ENCODE results near the gene APCDD1L.

DNA sequence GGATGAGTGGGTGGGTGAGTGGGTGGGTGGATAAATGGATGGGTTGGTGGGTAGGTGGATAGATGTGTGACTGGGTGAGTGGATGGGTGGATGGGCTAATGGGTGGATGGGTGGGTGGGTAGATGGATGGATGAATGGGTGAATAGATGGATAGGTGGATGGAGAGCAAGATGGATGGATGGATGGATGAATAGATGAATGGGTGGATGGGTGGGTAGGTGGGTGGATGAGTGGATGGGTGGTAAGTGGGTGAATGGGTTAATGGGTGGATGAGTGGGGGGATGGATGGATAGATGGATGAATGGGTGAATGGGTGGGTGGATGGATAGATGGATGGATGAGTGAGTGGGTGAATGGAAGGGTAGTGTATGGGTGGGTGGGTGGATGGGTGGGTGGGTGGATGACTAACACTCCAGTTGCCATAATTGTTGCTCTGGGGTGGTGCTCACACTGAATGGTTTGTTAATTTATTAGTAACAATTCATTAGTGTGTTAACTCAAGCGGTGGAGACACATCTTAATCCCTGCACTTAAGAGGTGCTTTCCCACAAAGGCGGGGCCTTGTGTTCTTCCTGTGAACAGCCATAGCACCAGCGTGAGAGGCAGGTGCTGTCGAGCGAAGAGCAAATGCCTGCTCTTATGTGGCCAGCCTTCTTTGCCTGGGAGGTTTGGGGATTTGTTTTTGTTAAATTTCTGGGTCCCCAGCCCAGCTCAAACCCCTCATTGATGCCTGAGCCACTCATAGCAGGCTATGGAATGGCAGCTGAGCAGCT is 4.9 kb upstream of the APCDD1L start:
- TF ChIP-seq CTCF (IDR thresholded peaks at IDR 0.05) (no peak), EP300 (IDR thresholded peaks at IDR 0.05) (no peak), POLR2A (IDR thresholded peaks at IDR 0.05) (no peak)
